ENCODE measurements around the gene PNPO. TPM values are rescaled to one million over a fixed set of nuclear protein-coding genes. Genes with fewer than 3 reads are reported as not detected.

Gene PNPO
- total and polyA plus RNA-seq, 2 of the 4 experiments (the other 2 are of a cell fraction): 13.9 to 34.1 TPM

DNA sequence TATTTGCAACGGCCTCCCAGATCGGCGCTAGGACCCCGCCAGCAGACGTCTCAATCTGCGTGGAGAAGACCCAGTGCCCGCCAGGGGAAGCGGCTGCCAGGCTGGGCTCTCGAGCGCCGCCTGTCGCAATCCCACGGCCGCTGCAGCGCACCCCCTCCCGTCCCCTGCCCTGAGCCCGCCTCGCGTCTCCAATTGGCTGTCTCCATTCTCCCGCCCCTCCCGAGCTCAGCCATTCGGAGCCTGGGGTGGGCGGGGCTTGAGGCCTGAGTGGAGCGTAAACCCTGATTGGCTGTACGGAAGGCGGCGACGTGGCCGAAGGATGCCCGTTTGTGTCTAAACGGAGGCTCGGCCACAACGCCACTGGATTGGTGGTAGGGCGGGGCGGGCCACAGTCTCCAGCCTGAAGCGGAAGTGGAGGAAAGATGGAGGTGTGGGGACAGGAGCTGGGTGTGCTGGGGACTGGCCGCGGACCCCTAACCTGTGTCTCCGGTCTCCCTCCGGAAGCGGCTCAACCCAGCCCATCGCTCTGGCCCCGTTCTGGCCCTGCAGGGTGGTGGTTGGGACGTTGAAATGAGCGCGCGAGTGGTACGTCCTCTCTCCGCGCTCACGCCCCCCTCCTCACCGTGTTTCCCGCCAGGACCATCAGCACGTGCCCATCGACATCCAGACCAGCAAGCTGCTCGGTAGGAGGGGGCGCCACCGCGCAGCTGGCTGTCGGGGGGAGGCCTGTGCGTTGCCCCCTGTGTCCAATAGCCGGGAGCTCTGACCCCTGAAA lies 29.5 kb downstream of the PNPO start, which contains the start of gene CDK5RAP3 (continued):
- TF ChIP-seq SMC3 (IDR thresholded peaks at IDR 0.05; ENCODE audit: low read depth, low read length): peak; percentile 78
- TF ChIP-seq MXI1 (IDR thresholded peaks at IDR 0.05; ENCODE audit: borderline replicate concordance, low read depth, low read length): peak; percentile 95
- no peak for TF ChIP-seq FOS (IDR thresholded peaks at IDR 0.05; ENCODE audit: low read depth, low read length)

DNA sequence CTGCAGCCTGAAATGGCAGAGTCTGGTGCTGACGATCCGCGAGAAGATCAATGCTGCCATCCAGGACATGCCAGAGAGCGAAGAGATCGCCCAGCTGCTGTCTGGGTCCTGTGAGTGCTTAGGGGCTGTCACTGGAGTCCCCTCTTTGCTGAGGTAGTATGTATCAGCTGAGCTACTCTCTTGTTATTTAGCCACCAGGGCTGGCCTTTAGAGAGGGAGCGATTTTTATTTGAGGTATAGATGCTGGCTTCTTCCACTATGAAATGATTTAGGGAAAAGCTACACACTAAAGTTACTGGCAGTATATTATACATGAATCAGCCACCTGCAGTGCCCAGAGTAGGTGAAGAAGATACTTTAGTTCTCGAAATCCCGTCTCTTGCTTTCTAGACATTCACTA lies 32.2 kb downstream of the PNPO start:
- Histone ChIP-seq H3K4me1 (ENCODE audit: control insufficient read depth, insufficient read depth, low read length) (peaks cover 10% of the 10 kb centered on the region), H3K9me3 (ENCODE audit: control insufficient read depth, insufficient read depth, low read length) (no peaks in the 10 kb centered on the region), H4K91ac (ENCODE audit: insufficient read depth, low read depth, low read length) (no peak overlapping the region), H3K4ac (ENCODE audit: low read depth, low read length) (no peak overlapping the region), H3K4me3 (ENCODE audit: insufficient read depth, low read depth, low read length) (no peak overlapping the region), H2BK5ac (ENCODE audit: low read depth, low read length, poor library complexity, severe bottlenecking) (no peak overlapping the region), H3K14ac (replicated peaks; ENCODE audit: low read depth, low read length) (no peak overlapping the region), H2AFZ (replicated peaks; ENCODE audit: low read length, poor library complexity) (no peak overlapping the region), H4K5ac (ENCODE audit: low read depth, low read length) (no peak overlapping the region), H2AK9ac (replicated peaks; ENCODE audit: low read depth, low read length, poor library complexity) (no peak overlapping the region), H3K9me1 (ENCODE audit: insufficient read depth, low read length) (peaks cover 10% of the 10 kb centered on the region), H2BK20ac (ENCODE audit: low read depth, low read length) (no peak overlapping the region), H3K23ac (ENCODE audit: low read depth, low read length) (no peak overlapping the region), H3K79me1 (ENCODE audit: low read depth in 1 of 2, low read length in 2 of 2) (peaks cover 14 to 33% of the 10 kb centered on the region in 2 experiments), H2AK5ac (ENCODE audit: low read depth, low read length) (no peak overlapping the region), H3K36me3 (ENCODE audit: control insufficient read depth, insufficient read depth, low read length) (peaks cover 23% of the 10 kb centered on the region), H2BK15ac (ENCODE audit: low read depth, low read length) (no peak overlapping the region), H4K8ac (ENCODE audit: low read depth in 2 of 2, low read length in 2 of 2) (no peak overlapping the region), H3K9ac (ENCODE audit: low read depth, low read length) (no peak overlapping the region), H2BK120ac (ENCODE audit: low read depth, low read length) (no peak overlapping the region), H3K18ac (ENCODE audit: low read depth, low read length) (no peak overlapping the region), H4K20me1 (ENCODE audit: insufficient read depth, low read length) (no peaks in the 10 kb centered on the region), H3K56ac (ENCODE audit: extremely low read depth, insufficient read depth, low read length) (no peak overlapping the region), H3K4me2 (ENCODE audit: low read depth, low read length) (no peak overlapping the region), H3K27ac (ENCODE audit: insufficient read depth, low read length) (no peak overlapping the region), H3K27me3 (ENCODE audit: control insufficient read depth, insufficient read depth, low read length) (no peaks in the 10 kb centered on the region)
- DNase-seq (no peak), ATAC-seq (ENCODE audit: low read depth) (no peak)
- no TSS peak for BruUV-seq (replicated peaks)
- dilution Hi-C loops (cut with HindIII; ENCODE audit: low sequenced_read_pairs, unreplicated experiment): no loop called here
- in situ Hi-C loops (cut with MboI; ENCODE audit: low sequenced_read_pairs): no loop called here
- intact Hi-C loops (cut with micrococcal nuclease): no loop called here
- ChIA-PET CTCF (no interaction called here), POLR2A (ENCODE audit: unreplicated experiment) (no interaction called here)
- 100% methylated on average over 3 of the region's 8 CpGs; no CpG with 5 or more reads in 1 of the 2 experiments for WGBS, 2 experiments (ENCODE audit: extremely low coverage in 2 of 2, insufficient read length in 1 of 2)
- no peak for TF ChIP-seq RCOR1 (IDR thresholded peaks at IDR 0.05; ENCODE audit: insufficient replicate concordance, low read length)
- TF ChIP-seq, protein P1, sequence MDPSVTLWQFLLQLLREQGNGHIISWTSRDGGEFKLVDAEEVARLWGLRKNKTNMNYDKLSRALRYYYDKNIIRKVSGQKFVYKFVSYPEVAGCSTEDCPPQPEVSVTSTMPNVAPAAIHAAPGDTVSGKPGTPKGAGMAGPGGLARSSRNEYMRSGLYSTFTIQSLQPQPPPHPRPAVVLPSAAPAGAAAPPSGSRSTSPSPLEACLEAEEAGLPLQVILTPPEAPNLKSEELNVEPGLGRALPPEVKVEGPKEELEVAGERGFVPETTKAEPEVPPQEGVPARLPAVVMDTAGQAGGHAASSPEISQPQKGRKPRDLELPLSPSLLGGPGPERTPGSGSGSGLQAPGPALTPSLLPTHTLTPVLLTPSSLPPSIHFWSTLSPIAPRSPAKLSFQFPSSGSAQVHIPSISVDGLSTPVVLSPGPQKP (IDR thresholded peaks at IDR 0.05; ENCODE audit: borderline replicate concordance, low read depth, low read length): no peak
- TF ChIP-seq MXI1 (IDR thresholded peaks at IDR 0.05; ENCODE audit: borderline replicate concordance, low read depth, low read length): no peak
- TF ChIP-seq MAFK (IDR thresholded peaks at IDR 0.05; ENCODE audit: low read depth, low read length): no peak
- TF ChIP-seq RAD21 (IDR thresholded peaks at IDR 0.05; ENCODE audit: low read length): no peak
- TF ChIP-seq RFX5 (IDR thresholded peaks at IDR 0.05; ENCODE audit: low read depth, low read length): no peak
- no peak for TF ChIP-seq MAZ (IDR thresholded peaks at IDR 0.05; ENCODE audit: borderline replicate concordance, low read depth, low read length)
- no peak for TF ChIP-seq BHLHE40 (IDR thresholded peaks at IDR 0.05; ENCODE audit: low read depth, low read length)
- no peak for TF ChIP-seq POLR2A (IDR thresholded peaks at IDR 0.05; ENCODE audit: low read depth, low read length)
- no peak for TF ChIP-seq SMC3 (IDR thresholded peaks at IDR 0.05; ENCODE audit: low read depth, low read length)
- TF ChIP-seq, protein P2, sequence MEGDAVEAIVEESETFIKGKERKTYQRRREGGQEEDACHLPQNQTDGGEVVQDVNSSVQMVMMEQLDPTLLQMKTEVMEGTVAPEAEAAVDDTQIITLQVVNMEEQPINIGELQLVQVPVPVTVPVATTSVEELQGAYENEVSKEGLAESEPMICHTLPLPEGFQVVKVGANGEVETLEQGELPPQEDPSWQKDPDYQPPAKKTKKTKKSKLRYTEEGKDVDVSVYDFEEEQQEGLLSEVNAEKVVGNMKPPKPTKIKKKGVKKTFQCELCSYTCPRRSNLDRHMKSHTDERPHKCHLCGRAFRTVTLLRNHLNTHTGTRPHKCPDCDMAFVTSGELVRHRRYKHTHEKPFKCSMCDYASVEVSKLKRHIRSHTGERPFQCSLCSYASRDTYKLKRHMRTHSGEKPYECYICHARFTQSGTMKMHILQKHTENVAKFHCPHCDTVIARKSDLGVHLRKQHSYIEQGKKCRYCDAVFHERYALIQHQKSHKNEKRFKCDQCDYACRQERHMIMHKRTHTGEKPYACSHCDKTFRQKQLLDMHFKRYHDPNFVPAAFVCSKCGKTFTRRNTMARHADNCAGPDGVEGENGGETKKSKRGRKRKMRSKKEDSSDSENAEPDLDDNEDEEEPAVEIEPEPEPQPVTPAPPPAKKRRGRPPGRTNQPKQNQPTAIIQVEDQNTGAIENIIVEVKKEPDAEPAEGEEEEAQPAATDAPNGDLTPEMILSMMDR (conservative IDR thresholded peaks at IDR 0.05; ENCODE audit: low read depth, low read length): no peak
- TF ChIP-seq, protein P3, sequence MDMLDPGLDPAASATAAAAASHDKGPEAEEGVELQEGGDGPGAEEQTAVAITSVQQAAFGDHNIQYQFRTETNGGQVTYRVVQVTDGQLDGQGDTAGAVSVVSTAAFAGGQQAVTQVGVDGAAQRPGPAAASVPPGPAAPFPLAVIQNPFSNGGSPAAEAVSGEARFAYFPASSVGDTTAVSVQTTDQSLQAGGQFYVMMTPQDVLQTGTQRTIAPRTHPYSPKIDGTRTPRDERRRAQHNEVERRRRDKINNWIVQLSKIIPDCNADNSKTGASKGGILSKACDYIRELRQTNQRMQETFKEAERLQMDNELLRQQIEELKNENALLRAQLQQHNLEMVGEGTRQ (IDR thresholded peaks at IDR 0.05; ENCODE audit: low read depth, low read length): no peak
